ENCODE results near the gene PDIA3. TPM values are rescaled to one million over a fixed set of nuclear protein-coding genes. Genes with fewer than 3 reads are reported as not detected.

The PDIA3 gene
- total and polyA plus RNA-seq, 2 of the 13 experiments (the other 11 are each of a cell fraction or from before 2014, with no cell fraction given) = 238 to 433 TPM

GRCh38 chr15:43791993-43792760, 45.9 kb downstream of the PDIA3 start, which contains the start of gene SERF2 (continued):
- TF ChIP-seq TEAD2 (CRISPR knock-in tag; IDR thresholded peaks at IDR 0.05) = no peak
- no peak for TF ChIP-seq ZNF75D (CRISPR knock-in tag; IDR thresholded peaks at IDR 0.05; ENCODE audit: borderline replicate concordance)
- peak; percentile 51 for TF ChIP-seq PAXIP1 (CRISPR knock-in tag; conservative IDR thresholded peaks at IDR 0.05)
- no peak for TF ChIP-seq RNF2 (conservative IDR thresholded peaks at IDR 0.05; ENCODE audit: low read depth)
- TF ChIP-seq TBP (CRISPR knock-in tag; IDR thresholded peaks at IDR 0.05) = no peak
- TF ChIP-seq CBX2 (IDR thresholded peaks at IDR 0.05; ENCODE audit: low read depth, low read length) = no peak
- no peak for TF ChIP-seq CBX2 (CRISPR knock-in tag; IDR thresholded peaks at IDR 0.05; ENCODE audit: low read depth)
- TF ChIP-seq CHD4 (IDR thresholded peaks at IDR 0.05; ENCODE audit: borderline replicate concordance, low read length) = no peak
- no peak for TF ChIP-seq ZNF543 (CRISPR knock-in tag; IDR thresholded peaks at IDR 0.05)
- peak; percentile 81; the same call in 1 of the 2 replicates for TF ChIP-seq THAP9 (CRISPR knock-in tag; IDR thresholded peaks at IDR 0.05; ENCODE audit: borderline replicate concordance)
- TF ChIP-seq SNAI1 (CRISPR knock-in tag; IDR thresholded peaks at IDR 0.05; ENCODE audit: borderline replicate concordance) = peak; percentile 79; the same call in 1 of the 2 replicates
- TF ChIP-seq PHF20 (CRISPR knock-in tag; IDR thresholded peaks at IDR 0.05) = 0 out of 2 replicates have a peak, but pooled peaks have one; percentile 9
- TF ChIP-seq TBL1XR1 (IDR thresholded peaks at IDR 0.05; ENCODE audit: borderline replicate concordance, low read length, partially characterized antibody) = peak; percentile 56
- TF ChIP-seq ZNF768 (CRISPR knock-in tag; IDR thresholded peaks at IDR 0.05) = no peak
- TF ChIP-seq JUNB (CRISPR knock-in tag; IDR thresholded peaks at IDR 0.05; ENCODE audit: borderline replicate concordance) = no peak
- no peak; the same call in 1 of the 2 replicates for TF ChIP-seq ZNF331 (CRISPR knock-in tag; IDR thresholded peaks at IDR 0.05)
- TF ChIP-seq CHD2 (IDR thresholded peaks at IDR 0.05; ENCODE audit: low read depth, low read length) = 0 out of 2 replicates have a peak, but pooled peaks have one; percentile 12
- no peak for TF ChIP-seq ZSCAN20 (CRISPR knock-in tag; IDR thresholded peaks at IDR 0.05; ENCODE audit: borderline replicate concordance)
- TF ChIP-seq ELF4 (CRISPR knock-in tag; IDR thresholded peaks at IDR 0.05; ENCODE audit: borderline replicate concordance) = no peak
- TF ChIP-seq NR1H2 (CRISPR knock-in tag; IDR thresholded peaks at IDR 0.05; ENCODE audit: borderline replicate concordance, low read depth) = no peak
- no peak for TF ChIP-seq CENPX (CRISPR knock-in tag; IDR thresholded peaks at IDR 0.05)
- TF ChIP-seq ZMAT5 (CRISPR knock-in tag; IDR thresholded peaks at IDR 0.05; ENCODE audit: borderline replicate concordance, low read depth) = no peak

Measured in HepG2 (cell line).